Activated CD4-positive, alpha-beta T cell treated with anti-CD3 and anti-CD28 coated beads, Interleukin-2, Interleukin-4, amounts not matched to agents 100 ng/mL and 50 ng/mL, durations not matched to agents 16 hours and 8 hours (primary cell): ENCODE measurements around the gene ITGB2.

Experiments
- DNase-seq: peaks from one replicate; pipeline ENCODE4 v3.0.0-alpha.2; 2020; ENCODE audit warnings: low spot score

Gene ITGB2

GRCh38 chr21:44867999-44868700 is 52.5 kb downstream of the ITGB2 start:
- DNase-seq, result peak; percentile 62

GRCh38 chr21:44867464-44867863 is 53.2 kb downstream of the ITGB2 start:
- DNase-seq, result no peak

GRCh38 chr21:44866780-44867179 is 53.9 kb downstream of the ITGB2 start:
- DNase-seq, result no peak

GRCh38 chr21:44865561-44866280 is 55.0 kb downstream of the ITGB2 start:
- DNase-seq, result peak; percentile 51

GRCh38 chr21:44862869-44863685 is 57.6 kb downstream of the ITGB2 start:
- DNase-seq, result no peak

- DNase-seq, result no peak
These were observed 61.9 kb downstream of the ITGB2 start for GRCh38 chr21:44858791-44859190.

GRCh38 chr21:44858291-44858690 is 62.4 kb downstream of the ITGB2 start:
- DNase-seq, result no peak

- no peak for DNase-seq
These were observed 63.4 kb downstream of the ITGB2 start for GRCh38 chr21:44857127-44857892.

GRCh38 chr21:44856131-44856530 is 64.6 kb downstream of the ITGB2 start:
- no peak for DNase-seq

GRCh38 chr21:44855572-44855971 is 65.1 kb downstream of the ITGB2 start:
- DNase-seq, result no peak

- no peak for DNase-seq
These were observed 65.8 kb downstream of the ITGB2 start for GRCh38 chr21:44854664-44855446.

GRCh38 chr21:44854391-44854663 is 66.4 kb downstream of the ITGB2 start:
- no peak for DNase-seq

GRCh38 chr21:44853601-44854390 is 66.9 kb downstream of the ITGB2 start:
- DNase-seq, result no peak

GRCh38 chr21:44850905-44851657 is 69.6 kb downstream of the ITGB2 start:
- no peak for DNase-seq

GRCh38 chr21:44850208-44850800 is 70.4 kb downstream of the ITGB2 start:
- no peak for DNase-seq

- DNase-seq, result no peak
These were observed 71.0 kb downstream of the ITGB2 start for GRCh38 chr21:44849616-44850130.

GRCh38 chr21:44848821-44849521 is 71.7 kb downstream of the ITGB2 start:
- DNase-seq, result no peak

- no peak for DNase-seq
These were observed 73.2 kb downstream of the ITGB2 start for GRCh38 chr21:44847261-44848056.
